IPS-15b (cell line): Measurements from ENCODE around the gene CFAP20.
"Not testable (repeated sequence)": the region's sequence is repeated elsewhere in the genome, so short reads cannot be mapped to it uniquely, and the experiment has no call there.

Experiments used
- H3K27me3 ChIP-seq: one replicate; pipeline ENCODE4 v1.6.1; 2013; ENCODE audit warnings: low read length; ENCODE audit not compliant: control insufficient read depth, insufficient read depth
- H3K36me3 ChIP-seq: one replicate; pipeline ENCODE4 v1.6.1; 2013; ENCODE audit warnings: low read length; ENCODE audit not compliant: control insufficient read depth, insufficient read depth
- H3K4me1 ChIP-seq: one replicate; pipeline ENCODE4 v1.6.1; 2013; ENCODE audit warnings: mild to moderate bottlenecking, low read length; ENCODE audit not compliant: control insufficient read depth, insufficient read depth
- H3K4me3 ChIP-seq: one replicate; pipeline ENCODE4 v1.5.1; 2013; ENCODE audit warnings: low read depth, low read length
- H3K9ac ChIP-seq: one replicate; pipeline ENCODE4 v1.6.1; 2013; ENCODE audit warnings: low read depth, mild to moderate bottlenecking, low read length
- H3K9me3 ChIP-seq: one replicate; pipeline ENCODE4 v1.6.1; 2013; ENCODE audit warnings: mild to moderate bottlenecking, low read length; ENCODE audit not compliant: control insufficient read depth, insufficient read depth

Gene CFAP20

GRCh38 chr16:58109330-58109729, 19.9 kb downstream of the CFAP20 start:
- no peak overlapping the region for H3K9ac ChIP-seq
- H3K4me3 ChIP-seq, result no peak overlapping the region
- no peaks in the 10 kb centered on the region for H3K9me3 ChIP-seq
- H3K36me3 ChIP-seq, result peaks cover 5% of the 10 kb centered on the region
- H3K4me1 ChIP-seq, result peaks cover 8% of the 10 kb centered on the region
- no peaks in the 10 kb centered on the region for H3K27me3 ChIP-seq

GRCh38 chr16:58107709-58108108, 21.5 kb downstream of the CFAP20 start:
- Histone ChIP-seq H3K9me3 (no peaks in the 10 kb centered on the region), H3K4me3 (no peak overlapping the region)

DNA sequence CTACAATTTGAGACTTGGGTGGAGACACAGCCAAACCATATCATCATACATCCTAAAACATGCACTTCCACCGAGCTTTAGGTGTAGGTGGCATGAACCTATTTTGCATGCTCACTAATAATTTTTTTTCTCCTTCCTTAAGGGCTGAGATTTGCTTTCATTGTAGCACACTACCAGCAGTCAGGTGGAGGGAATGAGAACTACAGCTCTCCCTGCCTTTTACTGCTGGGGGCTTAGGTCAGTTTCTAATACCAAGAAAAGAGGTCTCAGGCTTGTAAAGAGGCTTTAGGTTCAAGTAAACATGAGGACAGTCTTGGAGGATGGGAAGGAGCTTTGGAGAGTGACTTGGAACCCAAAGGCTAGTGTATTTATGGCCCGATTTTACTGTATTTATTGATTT, 22.0 kb downstream of the CFAP20 start:
- Histone ChIP-seq H3K36me3 (no peaks in the 10 kb centered on the region), H3K9ac (no peak overlapping the region), H3K27me3 (no peaks in the 10 kb centered on the region), H3K4me3 (no peak overlapping the region), H3K4me1 (peaks cover 8% of the 10 kb centered on the region), H3K9me3 (no peaks in the 10 kb centered on the region)

More at GRCh38 chr16:58107709-58108108, 21.5 kb downstream of the CFAP20 start:
- H3K36me3 ChIP-seq, result no peaks in the 10 kb centered on the region
- H3K9ac ChIP-seq, result no peak overlapping the region
- no peaks in the 10 kb centered on the region for H3K27me3 ChIP-seq
- H3K4me1 ChIP-seq, result peaks cover 8% of the 10 kb centered on the region

DNA sequence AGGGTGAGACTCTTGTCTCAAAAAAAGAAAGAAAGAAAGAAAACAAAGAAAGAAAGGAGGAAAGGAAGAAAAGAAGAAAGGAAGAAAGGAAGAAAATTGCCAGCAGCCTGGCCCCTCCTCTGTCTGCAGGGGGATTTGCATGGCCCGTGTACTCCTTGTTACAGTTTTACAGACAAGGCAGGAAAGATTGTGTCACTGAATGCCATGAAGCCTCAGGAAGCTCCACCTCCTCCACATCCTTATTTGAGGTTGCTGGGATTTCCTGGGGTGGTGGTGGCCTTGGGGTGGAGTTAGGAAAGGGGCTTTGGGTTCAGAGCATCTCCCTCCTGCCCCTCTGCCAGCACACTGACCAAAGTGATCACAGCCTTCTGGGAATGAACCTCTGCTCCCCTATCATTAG, 23.6 kb downstream of the CFAP20 start:
- no peaks in the 10 kb centered on the region for H3K27me3 ChIP-seq
- H3K4me1 ChIP-seq, result peaks cover 8% of the 10 kb centered on the region
- no peak overlapping the region for H3K9ac ChIP-seq

GRCh38 chr16:58102665-58103392, 26.4 kb downstream of the CFAP20 start:
- Histone ChIP-seq H3K9me3 (no peaks in the 10 kb centered on the region), H3K9ac (no peak overlapping the region), H3K4me1 (peaks cover 11% of the 10 kb centered on the region), H3K27me3 (peaks cover 2% of the 10 kb centered on the region), H3K36me3 (no peaks in the 10 kb centered on the region), H3K4me3 (no peak overlapping the region)

More for the DNA sequence above, 23.6 kb downstream of the CFAP20 start:
- Histone ChIP-seq H3K36me3 (no peaks in the 10 kb centered on the region), H3K4me3 (no peak overlapping the region), H3K9me3 (no peaks in the 10 kb centered on the region)

GRCh38 chr16:58099956-58100300, 29.3 kb downstream of the CFAP20 start:
- H3K36me3 ChIP-seq, result no peaks in the 10 kb centered on the region
- H3K27me3 ChIP-seq, result peaks cover 2% of the 10 kb centered on the region
- H3K4me3 ChIP-seq, result no peak overlapping the region
- no peaks in the 10 kb centered on the region for H3K9me3 ChIP-seq
- H3K4me1 ChIP-seq, result peaks cover 6% of the 10 kb centered on the region
- no peak overlapping the region for H3K9ac ChIP-seq

- H3K4me3 ChIP-seq, result no peak overlapping the region
- peaks cover 6% of the 10 kb centered on the region for H3K4me1 ChIP-seq
- H3K36me3 ChIP-seq, result no peaks in the 10 kb centered on the region
- H3K9me3 ChIP-seq, result no peaks in the 10 kb centered on the region
- H3K27me3 ChIP-seq, result peaks cover 2% of the 10 kb centered on the region
- H3K9ac ChIP-seq, result no peak overlapping the region
Measured at GRCh38 chr16:58099097-58099955, 29.9 kb downstream of the CFAP20 start.

DNA sequence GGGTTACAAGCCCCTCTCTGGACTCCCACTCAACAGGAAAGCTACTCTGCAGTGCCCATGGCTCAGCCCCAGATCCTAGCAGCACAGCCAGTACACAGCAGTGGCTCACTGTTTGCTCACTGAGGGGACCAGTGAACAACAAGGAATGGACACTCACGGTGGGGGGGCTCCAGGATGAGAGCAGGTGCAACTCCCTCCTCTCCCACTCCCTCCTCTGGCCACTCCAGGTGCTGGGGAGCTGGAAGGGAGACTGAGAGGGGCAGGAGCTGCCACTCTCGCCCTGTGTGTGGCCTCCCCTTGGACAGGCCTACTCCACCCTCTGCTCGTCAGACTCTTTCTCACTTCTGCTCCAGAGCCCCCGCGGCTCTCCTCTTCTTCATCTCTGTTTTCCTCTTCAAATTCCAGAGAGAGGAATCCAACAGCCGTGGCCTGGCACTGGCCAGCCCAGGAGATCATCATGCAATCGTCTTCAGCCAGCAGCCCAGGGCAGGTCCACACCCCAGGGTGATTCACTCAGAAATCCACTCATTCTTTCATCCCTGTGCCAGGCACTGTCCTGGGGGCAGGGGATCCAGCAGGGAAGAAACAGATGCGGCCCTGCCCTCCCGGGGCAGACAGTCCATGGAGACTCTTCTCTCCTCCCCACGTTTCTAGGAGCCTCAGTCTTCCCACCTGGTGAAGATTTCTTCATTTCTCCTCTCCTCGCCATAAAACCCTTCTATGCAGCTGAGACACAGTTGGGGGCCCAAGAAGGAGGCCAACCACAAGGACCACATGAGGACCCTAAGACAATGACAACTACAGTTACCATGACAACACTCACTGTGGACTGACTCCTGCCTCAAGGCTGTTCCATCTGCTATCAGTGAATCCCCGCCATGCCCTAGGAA, 30.7 kb downstream of the CFAP20 start:
- H3K4me3 ChIP-seq, result no peak overlapping the region

DNA sequence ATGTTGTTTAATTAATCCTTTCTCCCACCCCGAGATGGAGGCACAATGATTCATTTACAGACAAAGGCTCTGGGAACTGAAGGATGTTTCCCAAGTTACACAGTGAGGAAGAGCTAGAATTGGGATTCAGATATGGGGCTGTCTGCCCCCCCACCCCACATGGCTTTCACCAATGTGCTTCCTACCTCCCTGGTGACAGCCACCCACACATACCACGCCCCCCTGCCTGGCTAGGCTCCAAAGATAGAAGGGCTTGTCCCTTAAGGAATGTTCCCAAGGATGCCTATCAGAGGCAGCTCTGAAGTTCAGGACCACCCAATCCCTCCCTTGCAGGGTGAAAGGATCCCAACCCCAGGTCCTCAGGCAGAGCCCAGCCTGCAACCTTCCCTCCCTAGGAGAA, 32.9 kb downstream of the CFAP20 start:
- Histone ChIP-seq H3K36me3 (no peaks in the 10 kb centered on the region), H3K4me1 (peaks cover 6% of the 10 kb centered on the region), H3K27me3 (peaks cover 2% of the 10 kb centered on the region), H3K9me3 (no peaks in the 10 kb centered on the region), H3K9ac (no peak overlapping the region), H3K4me3 (no peak overlapping the region)

More for the DNA sequence above, 30.7 kb downstream of the CFAP20 start:
- no peaks in the 10 kb centered on the region for H3K9me3 ChIP-seq
- no peak overlapping the region for H3K9ac ChIP-seq
- H3K4me1 ChIP-seq, result peaks cover 6% of the 10 kb centered on the region
- H3K36me3 ChIP-seq, result no peaks in the 10 kb centered on the region
- peaks cover 2% of the 10 kb centered on the region for H3K27me3 ChIP-seq

GRCh38 chr16:58095575-58095960, 33.6 kb downstream of the CFAP20 start:
- not testable (repeated sequence) for H3K36me3 ChIP-seq, H3K27me3 ChIP-seq, H3K4me1 ChIP-seq, H3K9me3 ChIP-seq, H3K4me3 ChIP-seq, H3K9ac ChIP-seq

DNA sequence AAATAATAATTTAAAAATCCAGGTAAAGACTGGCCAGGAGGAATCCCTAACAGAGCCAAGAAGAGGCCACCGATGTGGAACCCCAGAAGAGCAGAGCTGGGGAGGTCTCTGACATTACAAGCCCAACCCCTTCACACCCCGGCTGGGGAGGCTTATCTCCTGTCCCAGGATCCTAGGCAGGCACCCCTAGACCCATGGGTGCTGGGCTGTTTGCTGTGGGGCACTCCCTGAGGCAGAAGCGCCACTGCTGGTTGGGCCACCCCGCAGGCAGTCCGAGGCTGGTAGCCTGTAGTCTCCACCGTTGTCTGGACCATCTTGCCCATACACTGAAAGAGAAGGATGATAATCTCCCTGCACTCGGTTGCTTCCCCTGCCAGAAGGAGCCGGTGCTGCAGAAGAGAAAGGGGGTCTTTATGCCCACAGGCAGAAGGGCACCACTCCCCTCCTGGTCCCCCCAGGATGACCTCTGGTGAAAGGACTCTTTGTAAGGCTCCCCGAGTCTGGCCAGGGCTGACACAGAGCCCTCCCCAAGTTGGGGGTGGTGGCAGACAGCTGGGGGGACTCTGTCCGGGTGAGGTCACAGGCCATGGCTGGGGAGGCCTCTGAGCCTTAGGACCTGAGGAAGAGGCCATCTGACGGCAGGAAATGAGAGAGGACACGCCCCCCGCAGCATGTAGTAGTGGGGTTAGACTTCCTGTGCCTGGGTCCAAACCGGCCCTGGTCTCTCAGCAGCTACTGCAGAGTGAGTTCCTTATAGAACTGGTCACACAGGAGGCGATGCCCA, 34.2 kb downstream of the CFAP20 start:
- Histone ChIP-seq H3K27me3 (peaks cover 2% of the 10 kb centered on the region), H3K4me3 (no peak overlapping the region), H3K4me1 (peaks cover 6% of the 10 kb centered on the region), H3K36me3 (no peaks in the 10 kb centered on the region), H3K9ac (no peak overlapping the region), H3K9me3 (no peaks in the 10 kb centered on the region)
